GM21447 (cell line): Measurements from ENCODE around the gene TCF7.

ENCODE experiments used
- ATAC-seq: cut with Tn5 transposase; IDR thresholded peaks from one replicate; pipeline ENCODE4 v1.9.1; 2021; ENCODE audit not compliant: unreplicated experiment

TCF7 gene

DNA sequence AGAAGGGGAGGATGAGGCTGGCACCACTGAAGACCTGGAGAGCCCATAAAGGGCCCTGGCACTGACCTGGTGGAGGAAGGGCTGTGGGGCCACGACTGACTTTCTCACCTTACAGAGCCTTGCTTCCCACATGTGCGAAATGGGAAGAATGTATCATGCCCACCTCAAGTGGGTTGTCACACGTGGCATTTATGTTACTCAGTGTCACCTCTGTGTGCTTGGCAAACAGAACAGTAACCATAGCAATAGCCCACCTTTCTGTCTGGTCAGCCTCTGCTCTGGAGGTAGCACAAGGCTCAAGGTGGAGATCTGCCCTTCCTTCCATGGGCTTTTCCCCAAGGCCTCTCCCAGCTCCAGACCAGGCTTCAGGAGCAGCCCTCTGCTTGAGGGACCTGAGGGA is 16.7 kb downstream of the TCF7 start:
- no peak for ATAC-seq

DNA sequence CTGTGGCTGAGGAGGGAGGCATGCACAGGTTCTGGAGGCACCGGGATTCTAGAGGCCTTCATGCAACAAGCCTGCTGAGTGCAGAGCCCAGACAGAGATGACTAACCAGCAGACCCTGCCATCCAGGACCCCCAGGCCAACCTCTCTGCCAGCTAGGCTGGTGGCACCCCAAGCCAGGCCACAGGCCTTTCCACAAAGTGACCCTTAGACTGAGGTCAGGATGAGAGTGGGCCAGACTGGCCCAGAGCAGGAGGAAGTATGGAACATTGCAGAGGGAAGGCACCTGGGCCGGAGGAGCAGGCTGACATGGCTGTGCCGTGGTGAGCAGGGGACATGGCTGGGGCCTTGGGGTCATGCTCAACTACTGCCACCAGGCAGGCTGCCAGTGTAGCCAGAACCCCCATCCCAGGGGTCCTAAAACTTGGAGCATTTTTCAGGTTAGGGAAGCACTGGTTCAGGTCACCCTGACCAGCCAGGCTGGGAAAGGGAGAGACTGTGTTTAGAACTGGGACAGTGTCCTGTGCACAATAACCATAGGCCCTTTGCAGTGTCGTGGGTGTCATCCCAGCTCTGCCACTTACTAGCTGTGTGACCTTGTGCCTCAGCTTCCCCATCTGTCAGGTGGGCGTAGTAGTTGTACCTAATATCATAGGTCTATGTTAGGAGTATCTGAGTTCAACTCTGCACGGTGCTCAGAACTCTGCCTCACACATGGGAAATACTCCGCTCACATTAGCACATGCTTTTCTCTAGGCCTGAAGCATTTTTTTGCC is 17.3 kb downstream of the TCF7 start:
- no peak for ATAC-seq

DNA sequence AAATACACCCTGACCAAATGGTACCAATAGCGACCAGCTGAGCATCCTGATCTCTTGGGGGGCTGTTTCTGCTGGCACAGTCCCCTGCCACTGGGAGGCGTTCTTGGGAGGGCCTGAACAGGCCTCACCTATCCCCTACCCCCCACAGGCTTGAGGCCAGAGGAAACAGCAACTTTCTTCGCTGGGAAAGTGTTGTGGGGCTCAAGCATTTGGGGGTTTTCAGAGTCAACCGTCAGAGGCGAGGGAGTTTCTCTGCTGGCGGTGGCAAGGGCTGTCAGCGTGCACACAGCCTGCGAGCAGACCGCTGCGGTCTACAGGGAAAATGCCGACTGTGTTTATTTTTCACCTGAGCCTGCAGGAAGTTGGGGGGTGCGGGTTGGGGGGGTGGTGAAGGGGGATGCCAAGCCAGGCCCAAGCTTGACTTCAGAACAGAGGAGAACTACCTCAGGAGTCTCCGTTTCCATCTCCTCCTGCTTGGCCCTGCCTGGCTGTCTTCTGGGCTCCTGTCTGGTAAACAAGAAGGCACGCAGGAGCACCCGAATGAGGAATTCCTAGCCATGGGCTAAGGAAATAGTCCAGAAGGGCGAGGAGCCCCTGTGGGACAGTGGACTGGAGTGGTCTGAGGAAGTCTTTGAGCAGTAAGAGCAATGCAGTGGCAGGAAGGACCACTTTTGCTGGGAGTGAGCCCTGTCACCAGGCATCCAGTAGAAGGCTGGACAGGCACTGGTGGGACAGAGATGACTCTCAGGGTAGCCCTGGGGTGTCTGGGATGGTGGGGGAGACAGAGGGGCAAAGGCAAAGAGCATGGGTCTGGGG is 18.1 kb downstream of the TCF7 start:
- peak; percentile 69 for ATAC-seq

DNA sequence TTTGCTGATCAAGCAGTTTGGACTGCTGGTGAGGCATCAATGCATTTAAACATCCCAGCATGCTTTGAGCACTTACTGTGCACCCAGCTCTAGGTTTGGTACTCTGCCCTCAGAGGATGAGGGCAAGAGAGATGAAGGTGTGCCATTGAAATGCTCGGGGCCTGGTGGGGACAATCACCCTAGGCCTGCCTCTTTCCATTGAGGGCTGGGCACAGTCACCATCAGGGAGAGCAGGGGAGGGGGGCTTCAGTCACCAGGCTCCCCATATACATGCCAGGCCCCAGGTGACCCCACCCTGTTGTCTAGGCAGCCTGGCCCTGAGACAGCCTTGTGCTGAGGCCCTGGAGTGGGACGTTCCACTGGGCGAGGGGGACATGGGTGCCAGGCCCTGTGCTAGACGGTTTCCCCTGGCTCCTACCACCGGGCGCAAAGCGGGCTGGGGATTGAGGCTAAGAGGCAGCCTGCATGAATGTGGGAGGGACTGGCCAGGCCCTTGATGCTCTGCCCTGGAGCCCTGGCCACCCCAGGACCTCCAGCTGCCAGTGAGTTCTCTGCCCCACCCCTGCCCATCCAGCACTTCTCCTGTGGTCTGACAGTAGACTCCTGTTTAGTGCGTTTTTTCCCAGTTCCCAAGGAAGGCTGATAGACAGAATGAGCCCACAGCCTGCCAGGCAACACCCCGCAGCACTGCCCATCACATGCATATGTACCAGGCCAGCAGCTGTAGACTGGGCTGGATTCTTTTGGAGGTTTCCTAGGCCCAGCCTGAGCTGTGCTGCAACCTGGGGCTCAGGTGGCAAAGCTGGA is 18.9 kb downstream of the TCF7 start:
- no peak for ATAC-seq

DNA sequence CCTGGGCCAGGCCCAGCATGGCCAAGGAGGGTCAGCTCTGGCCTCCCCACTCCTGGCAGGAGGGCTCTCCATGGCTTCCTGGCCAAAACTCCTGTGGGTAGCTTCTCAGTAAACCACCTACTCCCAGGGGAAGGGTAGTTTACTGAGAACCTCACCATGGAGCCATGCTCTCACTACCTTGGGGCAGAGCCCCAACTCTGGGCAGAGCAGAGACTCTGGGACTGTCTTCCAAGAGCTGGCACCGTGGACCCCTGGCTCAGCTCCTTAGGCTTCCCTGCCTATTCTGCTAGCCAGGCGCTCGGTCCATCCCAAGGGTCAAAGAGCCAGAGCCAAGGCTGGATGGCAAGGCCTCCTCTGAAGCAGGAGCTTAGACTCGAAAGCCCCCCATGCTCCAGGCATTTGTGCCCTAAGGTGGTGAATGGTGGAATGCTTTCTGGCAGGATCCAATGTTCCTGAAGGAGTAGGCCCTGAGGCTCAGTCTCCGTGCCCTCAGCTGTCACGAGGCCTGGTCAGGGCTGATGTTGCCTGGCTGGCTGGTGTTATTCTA is 19.6 kb downstream of the TCF7 start:
- ATAC-seq: no peak

DNA sequence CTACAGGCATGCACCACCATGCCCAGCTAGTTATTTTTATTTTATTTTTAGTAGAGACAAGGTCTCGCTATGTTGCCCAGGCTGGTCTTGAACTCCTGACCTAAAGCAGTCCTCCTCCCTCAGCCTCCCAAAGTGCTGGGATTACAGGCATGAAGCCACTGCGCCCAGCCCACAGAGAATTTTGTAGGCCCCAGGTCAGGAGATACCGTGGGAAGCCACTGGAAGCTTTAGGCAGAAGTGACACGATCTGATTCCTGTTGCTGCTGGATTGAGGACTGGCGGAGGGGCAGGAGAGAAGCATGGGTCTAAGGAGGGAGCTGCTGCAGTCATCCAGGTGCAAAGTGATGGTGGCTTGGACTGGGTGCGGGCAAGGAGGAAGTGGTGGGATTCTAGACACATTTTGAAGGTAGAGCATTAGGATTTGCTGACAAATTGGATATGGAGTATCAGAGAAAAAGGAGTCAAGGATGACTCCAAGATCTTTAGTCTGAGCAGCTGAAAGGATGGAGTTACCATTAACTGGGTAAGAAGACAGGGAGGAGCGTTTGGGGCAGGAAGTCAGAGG is 20.7 kb downstream of the TCF7 start:
- no peak for ATAC-seq

DNA sequence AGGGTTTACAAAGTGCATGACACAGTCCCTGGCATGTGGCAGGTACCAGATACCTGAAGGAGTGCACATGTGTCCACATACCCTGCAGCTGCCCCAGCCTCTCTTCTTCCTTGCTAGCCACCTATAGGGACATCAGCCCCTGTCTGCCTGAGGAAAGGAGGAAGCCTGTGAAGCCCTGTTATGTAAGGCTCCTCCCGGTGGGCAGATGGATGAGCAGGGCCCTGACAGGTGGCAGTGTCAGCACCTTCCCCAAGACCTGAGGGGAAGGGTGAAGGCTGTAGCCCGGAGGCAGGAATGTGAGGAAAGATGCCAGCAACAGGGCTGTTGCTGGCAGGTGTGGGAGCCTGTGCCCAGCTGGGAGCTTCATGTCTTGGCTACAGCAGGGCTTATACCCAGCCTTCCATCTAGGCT is 21.7 kb downstream of the TCF7 start:
- ATAC-seq: no peak

DNA sequence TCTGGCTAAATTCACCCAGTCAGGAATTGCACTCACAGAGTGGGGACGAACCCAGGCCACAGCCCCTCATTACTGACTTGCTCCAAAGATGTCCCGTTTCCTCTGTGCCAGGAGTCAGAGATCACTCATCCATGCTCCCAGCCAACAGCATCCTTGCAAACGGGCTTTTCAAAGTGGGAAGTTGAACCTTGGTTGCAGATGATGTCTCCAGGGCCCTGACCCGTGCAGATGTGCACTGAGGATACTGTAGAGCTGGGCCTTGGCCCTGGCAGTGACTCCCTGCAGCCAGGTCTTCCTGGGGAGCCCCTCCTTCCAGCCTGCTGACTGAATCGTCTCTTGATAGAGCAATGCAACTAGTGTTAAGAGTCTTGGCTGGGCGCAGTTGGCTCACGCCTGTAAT is 22.3 kb downstream of the TCF7 start:
- ATAC-seq: no peak

DNA sequence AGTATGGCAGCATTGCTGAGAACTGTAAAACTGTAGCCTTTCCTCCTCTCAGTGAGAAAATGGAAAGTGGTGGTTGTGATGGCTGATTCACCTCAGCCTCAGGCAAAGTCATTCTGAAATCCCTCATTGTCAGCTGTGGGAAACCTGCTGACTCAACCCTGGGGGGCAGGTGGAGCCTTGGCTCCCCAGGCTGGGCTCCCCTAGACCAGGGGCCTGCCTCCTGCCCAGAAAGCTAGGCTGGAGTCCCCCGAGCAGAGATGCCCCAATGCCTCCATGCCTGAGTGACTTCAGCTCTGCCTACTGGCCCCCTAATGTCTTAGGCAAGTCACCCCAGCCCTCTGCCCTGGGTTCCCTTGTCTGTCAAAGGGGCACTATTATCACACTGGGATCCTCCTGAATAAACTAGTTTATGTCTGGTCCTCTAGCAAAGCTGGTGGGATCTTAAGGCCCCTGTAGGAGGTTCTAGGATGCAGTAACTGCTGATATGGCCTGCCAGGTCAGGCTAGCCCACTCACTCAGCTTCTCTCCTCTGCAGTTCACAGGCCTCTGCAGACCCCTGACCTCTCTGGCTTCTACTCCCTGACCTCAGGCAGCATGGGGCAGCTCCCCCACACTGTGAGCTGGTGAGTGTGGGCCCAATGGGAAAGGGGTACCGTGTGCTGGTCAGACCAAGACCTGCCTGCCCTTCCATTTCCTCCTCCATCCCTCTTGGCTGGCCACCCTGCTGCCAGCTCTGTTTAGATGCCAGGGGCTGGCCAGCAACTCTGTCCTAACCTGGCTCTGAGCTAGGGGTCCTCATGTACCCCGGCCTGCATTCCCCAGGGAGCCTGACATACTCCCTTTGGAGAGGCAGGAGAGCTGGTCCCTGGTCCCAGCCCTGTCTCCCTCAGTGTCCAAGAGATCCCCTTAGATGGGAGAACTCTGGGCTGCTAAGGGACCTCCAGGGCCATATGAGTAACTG is 24.2 kb downstream of the TCF7 start:
- peak; percentile 68 for ATAC-seq

DNA sequence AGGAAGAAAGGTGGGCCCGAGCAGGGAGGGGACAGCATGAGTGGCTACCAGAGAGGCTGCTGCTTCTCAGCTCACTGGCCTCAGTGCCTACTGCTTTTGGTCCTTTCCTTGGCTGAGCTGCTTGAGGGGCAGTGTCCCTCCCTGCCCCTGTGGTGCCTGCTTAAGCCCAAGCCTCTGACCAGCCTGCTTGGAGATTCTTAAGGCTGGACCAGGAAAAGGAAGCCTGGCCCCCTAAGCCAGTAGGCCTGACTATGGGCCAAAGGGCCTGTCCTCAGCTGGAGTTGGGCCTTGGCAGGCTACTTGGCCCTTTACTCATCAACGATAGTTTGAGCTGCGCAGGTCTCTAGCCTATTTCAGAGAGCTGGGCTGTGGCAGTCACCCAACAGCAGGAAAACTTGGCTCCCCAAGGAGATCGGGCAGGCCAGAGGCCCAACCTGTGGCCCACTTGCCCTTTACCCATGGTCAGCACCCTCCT is 24.9 kb downstream of the TCF7 start:
- no peak for ATAC-seq

DNA sequence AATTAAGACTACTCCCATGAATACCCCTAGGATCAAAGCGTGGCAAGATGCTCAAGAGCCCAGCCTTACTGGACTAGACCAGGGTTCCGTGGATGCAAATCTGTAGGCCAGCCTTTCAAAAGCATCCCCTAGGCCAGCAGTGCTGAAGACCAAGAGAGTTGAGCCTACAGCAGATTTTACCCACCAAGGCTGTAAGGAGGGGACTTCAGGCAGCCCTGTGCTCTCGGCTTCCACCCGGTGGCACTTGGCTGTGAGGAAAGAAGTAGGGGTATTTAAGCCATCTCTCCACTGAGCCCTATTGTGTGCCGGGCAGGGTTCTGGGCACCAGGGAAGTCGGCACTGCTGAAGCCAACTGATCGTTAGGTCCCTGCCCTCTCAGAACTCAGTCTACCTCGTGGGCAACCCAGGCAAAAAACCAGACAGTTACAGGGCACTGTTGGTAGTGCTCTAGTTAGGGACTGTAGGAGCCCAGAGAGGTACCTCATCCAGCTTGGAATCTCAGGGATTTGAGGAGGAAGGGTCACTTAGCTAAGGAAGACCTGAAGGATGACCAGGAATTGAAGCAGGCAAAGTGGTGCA is 25.5 kb downstream of the TCF7 start:
- no peak for ATAC-seq

DNA sequence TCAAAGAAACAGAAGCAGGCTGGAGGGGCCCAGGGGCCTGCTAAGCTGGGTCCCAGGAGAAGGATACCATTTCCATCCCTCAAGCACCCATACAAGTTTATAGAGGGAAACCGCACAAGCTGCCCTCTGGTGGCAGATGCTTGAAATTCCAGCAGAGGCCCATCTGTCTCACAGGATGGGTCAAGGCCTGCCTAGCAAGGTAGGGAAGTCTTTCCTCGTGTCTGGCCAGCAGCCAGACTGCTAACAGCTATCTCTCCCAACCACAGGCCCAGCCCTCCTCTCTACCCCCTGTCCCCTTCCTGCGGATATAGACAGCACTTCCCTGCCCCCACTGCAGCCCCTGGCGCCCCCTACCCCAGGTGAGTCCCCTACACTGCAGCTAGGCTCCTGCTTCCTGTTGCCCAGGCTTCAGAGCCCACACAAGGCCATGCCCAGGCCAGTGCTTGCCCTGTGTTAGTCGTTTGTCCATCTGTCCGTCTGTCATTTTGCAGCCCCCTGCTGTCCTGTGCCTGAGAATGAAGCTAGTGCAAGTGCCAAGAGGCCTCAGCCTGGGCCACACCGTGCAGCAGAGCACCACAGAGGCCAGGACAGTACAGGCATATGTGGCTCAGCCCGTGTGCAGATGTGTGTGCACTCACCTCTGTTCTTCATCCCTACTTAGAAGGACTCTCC is 26.2 kb downstream of the TCF7 start:
- ATAC-seq: peak; percentile 45

DNA sequence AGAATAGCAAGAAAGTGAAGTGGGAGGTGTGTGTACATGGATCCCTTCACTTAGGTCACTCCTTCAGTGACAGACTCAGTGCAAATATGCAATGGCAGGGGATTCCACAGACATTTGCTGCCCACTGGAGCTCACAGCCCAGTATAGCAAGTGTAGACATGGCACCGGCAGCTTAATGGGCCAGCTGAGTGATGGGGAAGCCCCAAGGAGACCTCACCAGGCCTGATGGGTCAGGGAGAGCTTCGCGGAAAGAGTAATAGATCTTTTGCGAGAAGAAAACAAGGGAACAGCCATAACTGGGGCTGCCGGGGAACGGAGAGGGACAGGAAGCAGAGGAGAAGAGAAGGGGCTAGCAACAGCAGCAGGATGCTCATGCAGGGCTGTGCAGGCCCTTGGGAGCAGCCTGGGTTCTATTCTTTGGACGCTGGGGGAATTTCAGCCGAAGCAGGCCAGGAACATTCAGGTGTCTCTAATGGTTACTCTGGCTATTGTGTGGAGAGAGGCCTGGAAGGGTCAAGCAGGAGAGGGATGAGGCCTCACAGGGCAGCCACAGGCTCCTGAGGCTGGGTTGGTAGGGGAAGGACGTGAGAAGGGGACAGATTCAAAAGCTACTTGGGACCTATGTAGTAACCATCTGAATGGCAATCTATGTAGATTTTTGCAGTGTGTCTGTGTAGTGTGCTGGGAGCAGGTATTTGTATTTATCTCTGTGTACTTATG is 27.0 kb downstream of the TCF7 start:
- ATAC-seq: no peak

DNA sequence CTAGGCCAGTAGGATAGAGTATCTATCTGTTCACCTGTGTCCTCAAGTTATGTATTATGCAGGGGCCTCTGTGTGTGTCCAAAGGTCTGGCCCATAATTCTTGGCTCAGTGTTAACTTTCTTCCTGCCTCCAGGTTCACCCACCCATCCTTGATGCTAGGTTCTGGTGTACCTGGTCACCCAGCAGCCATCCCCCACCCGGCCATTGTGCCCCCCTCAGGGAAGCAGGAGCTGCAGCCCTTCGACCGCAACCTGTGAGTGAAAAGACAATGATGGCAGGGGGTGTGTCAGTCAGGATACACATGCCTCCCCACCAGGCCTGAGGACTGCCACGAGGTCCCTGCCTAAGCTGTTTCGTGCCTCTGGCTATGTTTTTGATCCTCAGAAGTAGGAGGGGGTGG is 27.6 kb downstream of the TCF7 start:
- no peak for ATAC-seq

DNA sequence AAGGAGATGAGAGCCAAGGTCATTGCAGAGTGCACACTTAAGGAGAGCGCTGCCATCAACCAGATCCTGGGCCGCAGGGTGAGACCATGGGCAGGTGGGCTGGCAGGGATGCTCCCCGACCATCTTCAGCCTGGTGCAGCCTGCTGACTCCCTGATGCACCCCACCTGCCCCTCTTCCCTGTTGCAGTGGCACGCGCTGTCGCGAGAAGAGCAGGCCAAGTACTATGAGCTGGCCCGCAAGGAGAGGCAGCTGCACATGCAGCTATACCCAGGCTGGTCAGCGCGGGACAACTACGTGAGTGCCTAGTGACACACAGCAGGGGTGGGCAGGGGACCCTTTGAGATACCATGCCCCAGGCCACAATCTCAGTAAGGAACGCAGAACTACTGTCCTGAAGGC is 28.3 kb downstream of the TCF7 start:
- no peak for ATAC-seq

DNA sequence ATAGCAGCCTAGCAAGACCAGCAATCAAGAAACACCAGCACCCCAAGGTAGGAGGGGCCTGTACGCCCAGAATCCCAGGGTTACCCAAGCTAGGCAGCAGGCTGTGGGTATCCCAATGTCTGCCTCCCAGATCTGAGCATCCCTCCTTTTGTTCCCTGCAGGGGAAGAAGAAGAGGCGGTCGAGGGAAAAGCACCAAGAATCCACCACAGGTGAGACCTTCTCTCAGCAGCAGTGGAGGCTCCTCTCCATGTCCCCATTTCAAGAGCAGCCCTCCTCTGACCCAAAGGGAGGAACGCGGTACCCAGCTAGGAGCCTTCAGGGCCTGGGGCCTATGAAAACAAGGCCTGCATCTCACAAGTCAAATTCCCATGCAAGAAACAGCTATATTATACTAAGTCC is 28.9 kb downstream of the TCF7 start:
- ATAC-seq: no peak

DNA sequence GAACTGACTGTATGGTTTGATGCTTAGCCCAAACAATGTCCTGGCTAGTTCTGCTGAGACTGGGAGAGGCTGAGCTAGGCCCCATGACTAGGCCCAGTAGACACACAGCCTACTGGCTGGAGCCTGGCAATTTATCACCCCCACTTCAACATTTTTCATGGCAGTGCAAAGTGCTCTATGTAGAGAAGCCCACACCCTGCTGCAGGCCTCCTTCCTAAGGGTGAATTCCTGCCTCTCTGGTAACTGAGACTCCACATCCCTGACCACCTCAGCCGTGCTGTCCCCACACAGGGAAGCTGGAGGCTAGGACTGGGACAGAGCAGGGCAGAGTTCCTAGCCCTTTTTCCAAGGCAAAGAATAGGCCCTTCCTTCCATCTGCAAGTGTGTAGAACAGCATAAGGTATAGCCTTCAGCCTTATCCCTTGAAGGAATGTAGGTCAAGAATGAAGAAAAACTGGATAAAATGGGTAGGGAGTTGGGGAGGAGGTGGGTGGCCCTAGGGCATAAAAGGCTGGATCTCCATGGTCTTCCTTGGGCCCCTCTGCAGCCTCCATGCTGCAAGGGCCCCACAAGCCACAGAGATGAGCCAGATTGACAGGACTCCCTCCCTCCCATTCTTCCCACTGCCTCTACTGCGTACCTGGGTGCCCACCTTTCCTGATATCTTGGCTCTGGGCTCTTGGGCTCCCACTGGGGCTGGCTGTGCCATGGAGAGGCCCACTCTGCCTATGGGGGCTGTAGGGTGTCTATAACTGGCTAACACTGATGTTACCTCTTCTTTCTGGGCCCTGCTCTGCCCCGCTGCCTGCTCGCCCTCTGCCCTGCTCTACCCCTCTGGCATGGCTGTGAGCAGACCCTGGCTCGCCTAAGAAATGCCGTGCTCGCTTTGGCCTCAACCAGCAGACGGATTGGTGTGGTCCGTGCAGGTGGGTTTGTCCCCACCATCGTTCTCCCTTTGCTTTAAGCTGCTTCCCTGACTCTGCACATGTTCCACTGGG is 29.8 kb downstream of the TCF7 start:
- ATAC-seq: no peak
